HEK293 (cell line): ENCODE data around the gene TMEM208.

ENCODE experiments used
- FEZF1 ChIP-seq: fragments of 450-650 bp; formaldehyde crosslinking; IDR thresholded peaks from 2 replicates; pipeline ENCODE4 v1.5.1; 2016; ENCODE audit warnings: missing biosample characterization, missing genetic modification characterization
- GLI2 ChIP-seq: fragments of 450-650 bp; formaldehyde crosslinking; IDR thresholded peaks from 2 replicates; pipeline ENCODE4; 2017; ENCODE audit warnings: missing biosample characterization, missing genetic modification characterization, low read depth, borderline replicate concordance
- HOXA7 ChIP-seq: sonication (generic); formaldehyde crosslinking; IDR thresholded peaks from 2 replicates; pipeline ENCODE4 v1.8.1; 2022; ENCODE audit warnings: missing genetic modification reagents, borderline replicate concordance
- MEIS1 ChIP-seq: sonication (generic); formaldehyde crosslinking; IDR thresholded peaks from 2 replicates; pipeline ENCODE4 v1.8.1; 2022; ENCODE audit warnings: missing genetic modification reagents, mild to moderate bottlenecking, borderline replicate concordance
- REST ChIP-seq: fragments of 450-650 bp; formaldehyde crosslinking; IDR thresholded peaks from 2 replicates; pipeline ENCODE4 v1.5.1; 2016; ENCODE audit warnings: missing biosample characterization, missing genetic modification characterization
- TCF7L2 ChIP-seq: IDR thresholded peaks from 2 replicates; pipeline ENCODE4 v1.6.1; 2011; ENCODE audit warnings: low read depth, mild to moderate bottlenecking, inconsistent platforms, low read length, moderate library complexity, borderline replicate concordance
- YY1 ChIP-seq: fragments of 450-650 bp; formaldehyde crosslinking; IDR thresholded peaks from 2 replicates; pipeline ENCODE4 v1.5.1; 2018; ENCODE audit warnings: missing biosample characterization, missing genetic modification characterization
- ZNF155 ChIP-seq: fragments of 450-650 bp; formaldehyde crosslinking; IDR thresholded peaks from 2 replicates; pipeline ENCODE4 v1.5.1; 2016; ENCODE audit warnings: missing biosample characterization, missing genetic modification characterization
- ZNF548 ChIP-seq: fragments of 450-650 bp; formaldehyde crosslinking; IDR thresholded peaks from 2 replicates; pipeline ENCODE4 v1.5.1; 2016; ENCODE audit warnings: missing biosample characterization, missing genetic modification characterization
- ZNF692 ChIP-seq: fragments of 450-650 bp; formaldehyde crosslinking; IDR thresholded peaks from 2 replicates; pipeline ENCODE4 v1.5.1; 2016; ENCODE audit warnings: missing biosample characterization, missing genetic modification characterization
- TF ChIP-seq, protein P1 (sequence below): fragments of 450-650 bp; IDR thresholded peaks from 2 replicates; pipeline ENCODE4 v1.5.1; 2018; ENCODE audit warnings: missing biosample characterization, mild to moderate bottlenecking, missing genetic modification characterization
- TF ChIP-seq, protein P2 (sequence below): fragments of 450-650 bp; formaldehyde crosslinking; IDR thresholded peaks from 2 replicates; pipeline ENCODE4 v1.5.1; 2016; ENCODE audit warnings: missing biosample characterization, missing genetic modification characterization
- TF ChIP-seq, protein P3 (sequence below): fragments of 450-650 bp; formaldehyde crosslinking; IDR thresholded peaks from 2 replicates; pipeline ENCODE4 v1.5.1; 2016; ENCODE audit warnings: missing biosample characterization, missing genetic modification characterization

GRCh38 chr16:67230809-67231660, 4.1 kb downstream of the TMEM208 start:
- TF ChIP-seq, protein P1, sequence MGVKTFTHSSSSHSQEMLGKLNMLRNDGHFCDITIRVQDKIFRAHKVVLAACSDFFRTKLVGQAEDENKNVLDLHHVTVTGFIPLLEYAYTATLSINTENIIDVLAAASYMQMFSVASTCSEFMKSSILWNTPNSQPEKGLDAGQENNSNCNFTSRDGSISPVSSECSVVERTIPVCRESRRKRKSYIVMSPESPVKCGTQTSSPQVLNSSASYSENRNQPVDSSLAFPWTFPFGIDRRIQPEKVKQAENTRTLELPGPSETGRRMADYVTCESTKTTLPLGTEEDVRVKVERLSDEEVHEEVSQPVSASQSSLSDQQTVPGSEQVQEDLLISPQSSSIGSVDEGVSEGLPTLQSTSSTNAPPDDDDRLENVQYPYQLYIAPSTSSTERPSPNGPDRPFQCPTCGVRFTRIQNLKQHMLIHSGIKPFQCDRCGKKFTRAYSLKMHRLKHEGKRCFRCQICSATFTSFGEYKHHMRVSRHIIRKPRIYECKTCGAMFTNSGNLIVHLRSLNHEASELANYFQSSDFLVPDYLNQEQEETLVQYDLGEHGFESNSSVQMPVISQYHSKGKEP (tag by site-specific recombination): no peak
- no peak for TF ChIP-seq ZNF548 (tag by site-specific recombination)
- no peak for TF ChIP-seq ZNF155
- TF ChIP-seq GLI2: no peak
- TF ChIP-seq MEIS1 (CRISPR knock-in tag): no peak
- TF ChIP-seq FEZF1 (tag by site-specific recombination): no peak
- TF ChIP-seq TCF7L2: no peak
- TF ChIP-seq, protein P2, sequence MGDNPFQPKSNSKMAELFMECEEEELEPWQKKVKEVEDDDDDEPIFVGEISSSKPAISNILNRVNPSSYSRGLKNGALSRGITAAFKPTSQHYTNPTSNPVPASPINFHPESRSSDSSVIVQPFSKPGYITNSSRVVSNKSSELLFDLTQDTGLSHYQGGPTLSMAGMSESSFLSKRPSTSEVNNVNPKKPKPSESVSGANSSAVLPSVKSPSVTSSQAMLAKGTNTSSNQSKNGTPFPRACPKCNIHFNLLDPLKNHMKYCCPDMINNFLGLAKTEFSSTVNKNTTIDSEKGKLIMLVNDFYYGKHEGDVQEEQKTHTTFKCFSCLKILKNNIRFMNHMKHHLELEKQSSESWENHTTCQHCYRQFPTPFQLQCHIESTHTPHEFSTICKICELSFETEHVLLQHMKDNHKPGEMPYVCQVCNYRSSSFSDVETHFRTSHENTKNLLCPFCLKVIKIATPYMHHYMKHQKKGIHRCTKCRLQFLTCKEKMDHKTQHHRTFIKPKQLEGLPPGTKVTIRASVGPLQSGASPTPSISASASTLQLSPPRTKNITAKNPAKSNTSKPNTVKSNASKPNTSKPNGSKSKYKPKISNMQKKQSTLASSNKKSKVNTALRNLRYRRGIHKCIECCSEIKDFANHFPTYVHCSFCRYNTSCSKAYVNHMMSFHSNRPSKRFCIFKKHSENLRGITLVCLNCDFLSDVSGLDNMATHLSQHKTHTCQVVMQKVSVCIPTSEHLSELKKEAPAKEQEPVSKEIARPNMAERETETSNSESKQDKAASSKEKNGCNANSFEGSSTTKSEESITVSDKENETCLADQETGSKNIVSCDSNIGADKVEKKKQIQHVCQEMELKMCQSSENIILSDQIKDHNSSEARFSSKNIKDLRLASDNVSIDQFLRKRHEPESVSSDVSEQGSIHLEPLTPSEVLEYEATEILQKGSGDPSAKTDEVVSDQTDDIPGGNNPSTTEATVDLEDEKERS (tag by site-specific recombination): no peak
- no peak for TF ChIP-seq HOXA7 (CRISPR knock-in tag)
- no peak for TF ChIP-seq YY1 (tag by site-specific recombination)
- no peak for TF ChIP-seq REST (tag by site-specific recombination)
- no peak for TF ChIP-seq ZNF692 (tag by site-specific recombination)
- TF ChIP-seq, protein P3, sequence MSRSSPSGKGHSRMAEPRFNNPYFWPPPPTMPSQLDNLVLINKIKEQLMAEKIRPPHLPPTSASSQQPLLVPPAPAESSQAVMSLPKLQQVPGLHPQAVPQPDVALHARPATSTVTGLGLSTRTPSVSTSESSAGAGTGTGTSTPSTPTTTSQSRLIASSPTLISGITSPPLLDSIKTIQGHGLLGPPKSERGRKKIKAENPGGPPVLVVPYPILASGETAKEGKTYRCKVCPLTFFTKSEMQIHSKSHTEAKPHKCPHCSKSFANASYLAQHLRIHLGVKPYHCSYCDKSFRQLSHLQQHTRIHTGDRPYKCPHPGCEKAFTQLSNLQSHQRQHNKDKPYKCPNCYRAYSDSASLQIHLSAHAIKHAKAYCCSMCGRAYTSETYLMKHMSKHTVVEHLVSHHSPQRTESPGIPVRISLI: no peak
